HEK293T (cell line): Measurements from ENCODE around the gene CTNNA2.

Source experiments
- ARNT ChIP-seq: fragments of 450-650 bp; IDR thresholded peaks from 2 replicates; pipeline ENCODE4 v1.6.1; 2017; ENCODE audit warnings: mild to moderate bottlenecking
- HDGF ChIP-seq: fragments of 450-650 bp; IDR thresholded peaks from 2 replicates; pipeline ENCODE4 v1.6.1; 2017; ENCODE audit warnings: antibody characterized with exemption, borderline replicate concordance
- L3MBTL2 ChIP-seq: fragments of 450-650 bp; conservative IDR thresholded peaks from 2 replicates; pipeline ENCODE4 v1.6.1; 2016; ENCODE audit warnings: mild to moderate bottlenecking
- SUZ12 ChIP-seq: fragments of 450-650 bp; IDR thresholded peaks from 2 replicates; pipeline ENCODE4 v1.6.1; 2016; ENCODE audit warnings: mild to moderate bottlenecking
- TARDBP ChIP-seq: fragments of 450-650 bp; IDR thresholded peaks from 2 replicates; pipeline ENCODE4 v1.6.1; 2016
- TF ChIP-seq, protein P1 (sequence below): fragments of 450-650 bp; IDR thresholded peaks from 2 replicates; pipeline ENCODE4 v1.6.1; 2016

DNA sequence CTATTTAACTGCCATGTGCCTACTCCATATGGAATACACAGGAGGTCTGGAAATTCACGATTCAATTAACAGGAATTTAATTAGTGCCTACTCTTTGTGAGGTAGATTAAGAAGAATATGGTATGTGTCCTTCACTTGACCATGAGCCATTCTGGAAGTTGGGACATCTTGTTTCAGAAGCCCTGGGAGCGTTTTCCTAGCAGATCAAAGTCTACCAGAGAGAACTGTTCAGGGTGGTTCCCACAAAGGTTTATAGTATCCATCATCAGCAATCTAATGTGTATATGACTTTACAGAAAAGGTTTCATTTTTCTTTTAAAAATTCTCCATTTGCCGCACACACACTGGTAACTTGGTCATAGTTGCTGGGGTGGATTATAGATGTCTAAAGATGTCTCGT is 632.6 kb downstream of the CTNNA2 start:
- no peak for TF ChIP-seq SUZ12
- TF ChIP-seq, protein P1, sequence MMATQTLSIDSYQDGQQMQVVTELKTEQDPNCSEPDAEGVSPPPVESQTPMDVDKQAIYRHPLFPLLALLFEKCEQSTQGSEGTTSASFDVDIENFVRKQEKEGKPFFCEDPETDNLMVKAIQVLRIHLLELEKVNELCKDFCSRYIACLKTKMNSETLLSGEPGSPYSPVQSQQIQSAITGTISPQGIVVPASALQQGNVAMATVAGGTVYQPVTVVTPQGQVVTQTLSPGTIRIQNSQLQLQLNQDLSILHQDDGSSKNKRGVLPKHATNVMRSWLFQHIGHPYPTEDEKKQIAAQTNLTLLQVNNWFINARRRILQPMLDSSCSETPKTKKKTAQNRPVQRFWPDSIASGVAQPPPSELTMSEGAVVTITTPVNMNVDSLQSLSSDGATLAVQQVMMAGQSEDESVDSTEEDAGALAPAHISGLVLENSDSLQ, result no peak
- TF ChIP-seq ARNT, result no peak
- TF ChIP-seq HDGF, result no peak
- TF ChIP-seq L3MBTL2, result no peak
- no peak for TF ChIP-seq TARDBP
